HepG2 (cell line): Measurements from ENCODE around the gene GDF9. TPM values are rescaled to one million over a fixed set of nuclear protein-coding genes. Genes with fewer than 3 reads are reported as not detected.
A peak's percentile ranks its signal among the peaks of the same experiment; 100 is the strongest.

Experiments
- ARHGAP35 ChIP-seq: sonication (generic); formaldehyde crosslinking; IDR thresholded peaks from 2 replicates; pipeline ENCODE4 v1.9.0; 2022; ENCODE audit warnings: mild to moderate bottlenecking, inconsistent platforms, moderate library complexity, missing genetic modification reagents, borderline replicate concordance
- CAMTA2 ChIP-seq: sonication (generic); formaldehyde crosslinking; IDR thresholded peaks from 2 replicates; pipeline ENCODE4 v1.4.0; 2020; ENCODE audit warnings: mild to moderate bottlenecking, missing genetic modification reagents, borderline replicate concordance
- CBX2 ChIP-seq, 2 experiments: fragments of 200-600 bp in 1 of 2; sonication (generic); formaldehyde crosslinking in 1 of 2; IDR thresholded peaks; 2 replicates each; pipeline versions ENCODE4 v1.7.0 to v1.8.1; 2018 to 2022; ENCODE audit warnings: low read depth in 2 of 2, low read length in 1 of 2, mild to moderate bottlenecking in 1 of 2, missing genetic modification reagents in 1 of 2
- EED ChIP-seq: sonication (generic); formaldehyde crosslinking; IDR thresholded peaks from 2 replicates; pipeline ENCODE4 v1.5.0; 2020; ENCODE audit warnings: mild to moderate bottlenecking, missing genetic modification reagents
- ELF4 ChIP-seq: sonication (generic); formaldehyde crosslinking; IDR thresholded peaks from 2 replicates; pipeline ENCODE4 v1.5.0; 2020; ENCODE audit warnings: missing genetic modification reagents, mild to moderate bottlenecking, moderate library complexity, borderline replicate concordance
- FOXK1 ChIP-seq: sonication (generic); formaldehyde crosslinking; IDR thresholded peaks from 2 replicates; pipeline ENCODE4 v1.4.0; 2020; ENCODE audit warnings: low read depth, missing genetic modification reagents, borderline replicate concordance
- HNRNPUL1 ChIP-seq: fragments of 200-400 bp; formaldehyde crosslinking; IDR thresholded peaks from 2 replicates; pipeline ENCODE4 v1.6.1; 2017; ENCODE audit warnings: low read depth, mild to moderate bottlenecking, low read length, moderate library complexity
- KMT2B ChIP-seq: IDR thresholded peaks from 2 replicates; pipeline ENCODE4 v1.6.1; 2016; ENCODE audit warnings: missing genetic modification reagents, missing compliant biosample characterization
- MTF2 ChIP-seq: sonication (generic); formaldehyde crosslinking; IDR thresholded peaks from 2 replicates; pipeline ENCODE4 v1.5.0; 2020; ENCODE audit warnings: missing genetic modification reagents, borderline replicate concordance
- NCOA1 ChIP-seq: sonication (generic); formaldehyde crosslinking; IDR thresholded peaks from 2 replicates; pipeline ENCODE4 v1.9.0; 2021; ENCODE audit warnings: missing genetic modification reagents
- POLR2A ChIP-seq, 2 experiments: IDR thresholded peaks; 2 replicates each; pipeline ENCODE4 v1.6.1; 2011; ENCODE audit warnings: low read depth in 2 of 2, low read length in 2 of 2, mild to moderate bottlenecking in 1 of 2, moderate library complexity in 1 of 2; ENCODE audit not compliant: insufficient read depth in 1 of 2
- RARA ChIP-seq: IDR thresholded peaks from 2 replicates; pipeline ENCODE4 v1.6.1; 2016; ENCODE audit warnings: missing genetic modification reagents, missing compliant biosample characterization
- SMARCE1 ChIP-seq: fragments of 450-650 bp; IDR thresholded peaks from 2 replicates; pipeline ENCODE4 v1.6.1; 2017; ENCODE audit warnings: borderline replicate concordance
- TOE1 ChIP-seq: sonication (generic); formaldehyde crosslinking; IDR thresholded peaks from 2 replicates; pipeline ENCODE4 v1.4.0; 2020; ENCODE audit warnings: mild to moderate bottlenecking, missing genetic modification reagents
- ZNF549 ChIP-seq: sonication (generic); formaldehyde crosslinking; IDR thresholded peaks from 2 replicates; pipeline ENCODE4 v1.5.0; 2020; ENCODE audit warnings: missing genetic modification reagents
- ZNF713 ChIP-seq: sonication (generic); formaldehyde crosslinking; IDR thresholded peaks from 2 replicates; pipeline ENCODE4 v1.4.0; 2020; ENCODE audit warnings: mild to moderate bottlenecking, missing genetic modification reagents
- ZSCAN30 ChIP-seq: sonication (generic); formaldehyde crosslinking; IDR thresholded peaks from 2 replicates; pipeline ENCODE4 v1.5.0; 2020; ENCODE audit warnings: mild to moderate bottlenecking, missing genetic modification reagents
- polyA plus RNA-seq, 8 experiments: library from polyadenylated mRNA; depleted of rRNA in 3 of 8; stranded (reverse) in 7 of 8; unstranded in 1 of 8; fragments of >200 nt; fragmentation: Illumina TruSeq in 4 of 8; extraction: Trizol in 4 of 8; gene quantifications; 2 replicates each; pipeline versions ENCODE4 v1.2.1 to v1.2.3, GENCODE V29; 2011 to 2016; ENCODE audit warnings: low read depth in 4 of 8, missing spikeins in 1 of 8, mixed read lengths in 1 of 8; ENCODE audit not compliant: insufficient read depth in 1 of 8
- total RNA-seq, 5 experiments: library from RNA; depleted of rRNA; stranded (reverse); fragments of >200 nt; fragmentation: Illumina TruSeq; extraction: Trizol; gene quantifications; 2 replicates each; pipeline ENCODE4 v1.2.3, GENCODE V29; 2016; ENCODE audit warnings: low read depth in 1 of 5
- TF ChIP-seq, protein P1 (sequence below): sonication (generic); formaldehyde crosslinking; conservative IDR thresholded peaks from 2 replicates; pipeline ENCODE4 v1.8.1; 2023; ENCODE audit warnings: missing genetic modification reagents
- TF ChIP-seq, protein P2 (sequence below): sonication (generic); formaldehyde crosslinking; IDR thresholded peaks from 2 replicates; pipeline ENCODE4 v1.4.0; 2020; ENCODE audit warnings: missing genetic modification reagents
- TF ChIP-seq, protein P3 (sequence below): sonication (generic); formaldehyde crosslinking; conservative IDR thresholded peaks from 2 replicates; pipeline ENCODE4 v1.4.0; 2020; ENCODE audit warnings: missing genetic modification reagents
- TF ChIP-seq, protein P4 (sequence below): sonication (generic); formaldehyde crosslinking; IDR thresholded peaks from 2 replicates; pipeline ENCODE4 v1.8.1; 2023; ENCODE audit warnings: mild to moderate bottlenecking, inconsistent platforms, moderate library complexity, missing genetic modification reagents, borderline replicate concordance
- TF ChIP-seq, protein P5 (sequence below): sonication (generic); formaldehyde crosslinking; IDR thresholded peaks from 2 replicates; pipeline ENCODE4 v1.8.0; 2022; ENCODE audit warnings: mild to moderate bottlenecking, missing genetic modification reagents; ENCODE audit not compliant: insufficient replicate concordance

The GDF9 gene
- total and polyA plus RNA-seq, 2 of the 13 experiments (the other 11 are each of a cell fraction or from before 2014, with no cell fraction given) = 0.33 to 0.38 TPM

DNA sequence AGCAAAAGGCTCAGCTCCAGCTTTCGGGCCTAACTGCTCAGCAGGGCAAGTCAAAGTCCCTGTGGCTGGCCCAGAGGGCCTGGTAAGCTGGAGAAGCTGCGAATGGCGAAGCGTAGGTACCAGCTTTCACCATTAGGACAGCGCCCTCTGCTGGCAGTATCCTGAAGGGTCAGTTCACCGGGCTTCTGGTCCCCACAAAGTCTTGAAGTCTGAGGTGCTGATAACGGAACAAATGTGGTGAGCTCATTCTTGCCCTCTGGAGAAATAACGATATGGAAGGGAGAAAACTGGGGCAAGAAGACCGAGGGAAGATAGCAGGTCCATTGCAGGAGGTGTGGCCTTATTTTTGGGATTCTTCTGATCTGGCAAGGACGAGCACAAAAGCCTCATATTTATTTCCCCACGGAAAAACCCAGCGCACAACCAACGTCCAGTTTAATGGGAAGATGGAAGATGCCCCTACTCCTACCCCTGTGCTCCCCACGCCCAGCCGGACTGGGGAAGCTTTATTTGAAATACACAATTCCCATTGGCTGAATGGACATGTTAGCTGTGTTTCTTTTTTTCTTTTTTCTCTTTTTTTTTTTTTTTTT is 46.0 kb downstream of the GDF9 start (continued):
- TF ChIP-seq MTF2 (CRISPR knock-in tag) (no peak), KMT2B (CRISPR knock-in tag) (peak; percentile 37; the same call in 1 of the 2 replicates), CBX2 (IDR thresholded peaks at IDR 0.05; ENCODE audit: low read depth, low read length) (no peak), CBX2 (CRISPR knock-in tag; IDR thresholded peaks at IDR 0.05; ENCODE audit: low read depth) (no peak), CAMTA2 (CRISPR knock-in tag) (0 out of 2 replicates have a peak, but pooled peaks have one; percentile 50), FOXK1 (no peak), RARA (CRISPR knock-in tag) (no peak), ELF4 (CRISPR knock-in tag) (no peak), ZNF549 (CRISPR knock-in tag) (no peak), POLR2A (IDR thresholded peaks at IDR 0.05; ENCODE audit: insufficient read depth in 1 of 2, low read depth in 2 of 2, low read length in 2 of 2) (no peak), TOE1 (CRISPR knock-in tag) (no peak), ZSCAN30 (CRISPR knock-in tag) (no peak), NCOA1 (CRISPR knock-in tag) (no peak), ZNF713 (no peak), HNRNPUL1 (no peak), SMARCE1 (no peak), ARHGAP35 (CRISPR knock-in tag) (0 out of 2 replicates have a peak, but pooled peaks have one; percentile 21), EED (CRISPR knock-in tag) (no peak)
- TF ChIP-seq, protein P1, sequence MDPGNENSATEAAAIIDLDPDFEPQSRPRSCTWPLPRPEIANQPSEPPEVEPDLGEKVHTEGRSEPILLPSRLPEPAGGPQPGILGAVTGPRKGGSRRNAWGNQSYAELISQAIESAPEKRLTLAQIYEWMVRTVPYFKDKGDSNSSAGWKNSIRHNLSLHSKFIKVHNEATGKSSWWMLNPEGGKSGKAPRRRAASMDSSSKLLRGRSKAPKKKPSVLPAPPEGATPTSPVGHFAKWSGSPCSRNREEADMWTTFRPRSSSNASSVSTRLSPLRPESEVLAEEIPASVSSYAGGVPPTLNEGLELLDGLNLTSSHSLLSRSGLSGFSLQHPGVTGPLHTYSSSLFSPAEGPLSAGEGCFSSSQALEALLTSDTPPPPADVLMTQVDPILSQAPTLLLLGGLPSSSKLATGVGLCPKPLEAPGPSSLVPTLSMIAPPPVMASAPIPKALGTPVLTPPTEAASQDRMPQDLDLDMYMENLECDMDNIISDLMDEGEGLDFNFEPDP (CRISPR knock-in tag) = no peak
- TF ChIP-seq, protein P2, sequence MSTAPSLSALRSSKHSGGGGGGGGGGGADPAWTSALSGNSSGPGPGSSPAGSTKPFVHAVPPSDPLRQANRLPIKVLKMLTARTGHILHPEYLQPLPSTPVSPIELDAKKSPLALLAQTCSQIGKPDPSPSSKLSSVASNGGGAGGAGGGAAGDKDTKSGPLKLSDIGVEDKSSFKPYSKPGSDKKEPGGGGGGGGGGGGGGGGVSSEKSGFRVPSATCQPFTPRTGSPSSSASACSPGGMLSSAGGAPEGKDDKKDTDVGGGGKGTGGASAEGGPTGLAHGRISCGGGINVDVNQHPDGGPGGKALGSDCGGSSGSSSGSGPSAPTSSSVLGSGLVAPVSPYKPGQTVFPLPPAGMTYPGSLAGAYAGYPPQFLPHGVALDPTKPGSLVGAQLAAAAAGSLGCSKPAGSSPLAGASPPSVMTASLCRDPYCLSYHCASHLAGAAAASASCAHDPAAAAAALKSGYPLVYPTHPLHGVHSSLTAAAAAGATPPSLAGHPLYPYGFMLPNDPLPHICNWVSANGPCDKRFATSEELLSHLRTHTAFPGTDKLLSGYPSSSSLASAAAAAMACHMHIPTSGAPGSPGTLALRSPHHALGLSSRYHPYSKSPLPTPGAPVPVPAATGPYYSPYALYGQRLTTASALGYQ (CRISPR knock-in tag) = no peak
- TF ChIP-seq, protein P3, sequence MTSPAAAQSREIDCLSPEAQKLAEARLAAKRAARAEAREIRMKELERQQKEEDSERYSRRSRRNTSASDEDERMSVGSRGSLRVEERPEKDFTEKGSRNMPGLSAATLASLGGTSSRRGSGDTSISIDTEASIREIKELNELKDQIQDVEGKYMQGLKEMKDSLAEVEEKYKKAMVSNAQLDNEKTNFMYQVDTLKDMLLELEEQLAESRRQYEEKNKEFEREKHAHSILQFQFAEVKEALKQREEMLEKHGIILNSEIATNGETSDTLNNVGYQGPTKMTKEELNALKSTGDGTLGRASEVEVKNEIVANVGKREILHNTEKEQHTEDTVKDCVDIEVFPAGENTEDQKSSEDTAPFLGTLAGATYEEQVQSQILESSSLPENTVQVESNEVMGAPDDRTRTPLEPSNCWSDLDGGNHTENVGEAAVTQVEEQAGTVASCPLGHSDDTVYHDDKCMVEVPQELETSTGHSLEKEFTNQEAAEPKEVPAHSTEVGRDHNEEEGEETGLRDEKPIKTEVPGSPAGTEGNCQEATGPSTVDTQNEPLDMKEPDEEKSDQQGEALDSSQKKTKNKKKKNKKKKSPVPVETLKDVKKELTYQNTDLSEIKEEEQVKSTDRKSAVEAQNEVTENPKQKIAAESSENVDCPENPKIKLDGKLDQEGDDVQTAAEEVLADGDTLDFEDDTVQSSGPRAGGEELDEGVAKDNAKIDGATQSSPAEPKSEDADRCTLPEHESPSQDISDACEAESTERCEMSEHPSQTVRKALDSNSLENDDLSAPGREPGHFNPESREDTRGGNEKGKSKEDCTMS (CRISPR knock-in tag) = no peak
- TF ChIP-seq, protein P4, sequence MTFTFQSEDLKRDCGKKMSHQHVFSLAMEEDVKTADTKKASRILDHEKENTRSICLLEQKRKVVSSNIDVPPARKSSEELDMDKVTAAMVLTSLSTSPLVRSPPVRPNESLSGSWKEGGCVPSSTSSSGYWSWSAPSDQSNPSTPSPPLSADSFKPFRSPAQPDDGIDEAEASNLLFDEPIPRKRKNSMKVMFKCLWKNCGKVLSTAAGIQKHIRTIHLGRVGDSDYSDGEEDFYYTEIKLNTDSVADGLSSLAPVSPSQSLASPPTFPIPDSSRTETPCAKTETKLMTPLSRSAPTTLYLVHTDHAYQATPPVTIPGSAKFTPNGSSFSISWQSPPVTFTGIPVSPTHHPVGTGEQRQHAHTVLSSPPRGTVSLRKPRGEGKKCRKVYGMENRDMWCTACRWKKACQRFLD = no peak
- TF ChIP-seq, protein P5, sequence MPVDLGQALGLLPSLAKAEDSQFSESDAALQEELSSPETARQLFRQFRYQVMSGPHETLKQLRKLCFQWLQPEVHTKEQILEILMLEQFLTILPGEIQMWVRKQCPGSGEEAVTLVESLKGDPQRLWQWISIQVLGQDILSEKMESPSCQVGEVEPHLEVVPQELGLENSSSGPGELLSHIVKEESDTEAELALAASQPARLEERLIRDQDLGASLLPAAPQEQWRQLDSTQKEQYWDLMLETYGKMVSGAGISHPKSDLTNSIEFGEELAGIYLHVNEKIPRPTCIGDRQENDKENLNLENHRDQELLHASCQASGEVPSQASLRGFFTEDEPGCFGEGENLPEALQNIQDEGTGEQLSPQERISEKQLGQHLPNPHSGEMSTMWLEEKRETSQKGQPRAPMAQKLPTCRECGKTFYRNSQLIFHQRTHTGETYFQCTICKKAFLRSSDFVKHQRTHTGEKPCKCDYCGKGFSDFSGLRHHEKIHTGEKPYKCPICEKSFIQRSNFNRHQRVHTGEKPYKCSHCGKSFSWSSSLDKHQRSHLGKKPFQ (CRISPR knock-in tag) = no peak
